ENCODE data around the gene KLHL26. TPM values are rescaled to one million over a fixed set of nuclear protein-coding genes. Genes with fewer than 3 reads are reported as not detected.

Gene KLHL26
- total and polyA plus RNA-seq, 2 of the 13 experiments (the other 11 are each of a cell fraction or from before 2014, with no cell fraction given): 1.5 to 1.7 TPM

- TF ChIP-seq ZIK1 (CRISPR knock-in tag; IDR thresholded peaks at IDR 0.05; ENCODE audit: borderline replicate concordance, low read depth): 0 out of 2 replicates have a peak, but pooled peaks have one; percentile 21
- no peak for TF ChIP-seq BRCA1 (CRISPR knock-in tag; IDR thresholded peaks at IDR 0.05)
- TF ChIP-seq CBX1 (IDR thresholded peaks at IDR 0.05; ENCODE audit: low read depth): no peak
- TF ChIP-seq HMG20B (CRISPR knock-in tag; conservative IDR thresholded peaks at IDR 0.05): no peak
- no peak for TF ChIP-seq RXRA (CRISPR knock-in tag; IDR thresholded peaks at IDR 0.05)
- peak; percentile 1; the same call in 1 of the 2 replicates for TF ChIP-seq SAP130 (CRISPR knock-in tag; IDR thresholded peaks at IDR 0.05; ENCODE audit: low read depth)
- no peak for TF ChIP-seq U2AF2 (IDR thresholded peaks at IDR 0.05; ENCODE audit: low read depth, low read length)
- TF ChIP-seq FOXO4 (CRISPR knock-in tag; conservative IDR thresholded peaks at IDR 0.05): no peak
- TF ChIP-seq ZNF549 (CRISPR knock-in tag; IDR thresholded peaks at IDR 0.05): no peak
- TF ChIP-seq CCAR2 (optimal IDR thresholded peaks at IDR 0.05; ENCODE audit: low read depth, low read length): no peak
- 0 out of 2 replicates have a peak, but pooled peaks have one; percentile 11 for TF ChIP-seq ZNF451 (CRISPR knock-in tag; IDR thresholded peaks at IDR 0.05)
- TF ChIP-seq HNRNPLL (IDR thresholded peaks at IDR 0.05; ENCODE audit: low read depth, low read length, poor library complexity, severe bottlenecking): no peak
- no peak for TF ChIP-seq ZNF354B (CRISPR knock-in tag; IDR thresholded peaks at IDR 0.05)
These were observed 76.2 kb downstream of the KLHL26 start (continued) for GRCh38 chr19:18712981-18713380.

- POLR2A ChIA-PET: interaction anchor here (0.6 to 1.3 kb wide), 5 partner anchors 16 to 147 kb away, joined by 3 to 6 read pairs (median 3); no protein-coding TSS in a partner anchor
- Histone ChIP-seq H3K27me3 (ENCODE audit: control insufficient read depth in 1 of 2, insufficient read depth in 2 of 2, low read length in 2 of 2) (no peaks in the 10 kb centered on the region), H3K4me3 (replicated peaks in 1 of 3; ENCODE audit: insufficient read depth in 1 of 3, low read depth in 2 of 3, low read length in 3 of 3) (peak overlapping the region in 1 of 3 experiments; percentile 19; a peak in 2 of 6 replicates), H3K4me2 (ENCODE audit: low read depth, low read length) (peak overlapping the region; percentile 66), H2AFZ (ENCODE audit: low read length) (no peak overlapping the region), H3K27ac (ENCODE audit: extremely low read length, insufficient read depth, low read length) (peak overlapping the region; percentile 61), H3K9me3 (ENCODE audit: low read length) (no peaks in the 10 kb centered on the region), H3K4me1 (ENCODE audit: insufficient read depth, low read length) (peaks cover 59% of the 10 kb centered on the region), H3K79me2 (ENCODE audit: insufficient read depth, low read length) (peaks cover 7% of the 10 kb centered on the region), H3K9ac (ENCODE audit: insufficient read depth, low read depth, low read length) (peak overlapping the region; percentile 36; the same call in 1 of the 2 replicates), H4K20me1 (ENCODE audit: insufficient read depth, low read length) (no peaks in the 10 kb centered on the region), H3K36me3 (replicated peaks in 1 of 2; ENCODE audit: control insufficient read depth in 1 of 2, insufficient read depth in 2 of 2, low read length in 2 of 2) (no peaks in the 10 kb centered on the region)
- no TSS peak for BruUV-seq (replicated peaks)
- DNase-seq (ENCODE audit: low spot score) (peak; percentile 73), FAIRE-seq (peak; percentile 93), ATAC-seq (peak; percentile 85)
- intact Hi-C loops (cut with micrococcal nuclease; ENCODE audit: unreplicated experiment): no loop called here
- 38% methylated on average over 13 of the region's 18 CpGs for WGBS (ENCODE audit: low lambda C conversion rate)
- in situ Hi-C loops (cut with HindIII; ENCODE audit: extremely low pct_ligation_motif_present, low pct_unique_long_range_greater_than_20kb): no loop called here
- CTCF ChIA-PET (ENCODE audit: low intra/inter-chr PET ratio, low total read pairs): no interaction called here
- no peak for TF ChIP-seq MLLT10 (CRISPR knock-in tag; IDR thresholded peaks at IDR 0.05)
- no peak for TF ChIP-seq MAZ (IDR thresholded peaks at IDR 0.05; ENCODE audit: borderline replicate concordance, low read depth, low read length)
- 0 out of 2 replicates have a peak, but pooled peaks have one; percentile 53 for TF ChIP-seq MAZ (CRISPR knock-in tag; IDR thresholded peaks at IDR 0.05; ENCODE audit: low read depth)
- TF ChIP-seq ZBTB10 (CRISPR knock-in tag; IDR thresholded peaks at IDR 0.05; ENCODE audit: borderline replicate concordance): no peak
- no peak for TF ChIP-seq NFKB2 (CRISPR knock-in tag; IDR thresholded peaks at IDR 0.05; ENCODE audit: borderline replicate concordance)
- peak; percentile 25; the same call in 1 of the 2 replicates for TF ChIP-seq MXD1 (CRISPR knock-in tag; IDR thresholded peaks at IDR 0.05)
These were observed 76.8 kb downstream of the KLHL26 start for GRCh38 chr19:18713550-18714117.
